Astrocyte (in vitro differentiated cells and primary cell): ENCODE results near the gene PIP4K2C. TPM values are rescaled to one million over a fixed set of nuclear protein-coding genes. Genes with fewer than 3 reads are reported as not detected.

Experiments
- DNase-seq: peaks from one replicate; pipeline ENCODE4 v3.0.0-alpha.2; 2010; ENCODE audit warnings: low read depth
- FAIRE-seq: peaks from 2 replicates; lab custom pipeline; 2011; peaks lifted over from hg19 to GRCh38; lab: Jason Lieb, UNC
- H2AFZ ChIP-seq: 2 replicates; pipeline ENCODE4 v1.6.0; 2012; ENCODE audit warnings: low read depth, low read length, inconsistent platforms
- H3K27ac ChIP-seq: 2 replicates; pipeline ENCODE4 v1.5.1; 2011; ENCODE audit warnings: low read depth, low read length, inconsistent platforms
- H3K27me3 ChIP-seq: 2 replicates; pipeline ENCODE4 v1.6.0; 2011; ENCODE audit warnings: low read length, inconsistent platforms; ENCODE audit not compliant: insufficient read depth
- H3K36me3 ChIP-seq: 2 replicates; pipeline ENCODE4 v1.5.1; 2011; ENCODE audit warnings: low read length, inconsistent platforms; ENCODE audit not compliant: insufficient read depth
- H3K4me1 ChIP-seq: 2 replicates; pipeline ENCODE4 v1.5.1; 2011; ENCODE audit warnings: low read length, inconsistent platforms; ENCODE audit not compliant: insufficient read depth
- H3K4me2 ChIP-seq: 2 replicates; pipeline ENCODE4 v1.6.0; 2012; ENCODE audit warnings: low read length, inconsistent platforms
- H3K4me3 ChIP-seq: 2 replicates; pipeline ENCODE4 v1.5.1; 2011; ENCODE audit warnings: low read depth, mild to moderate bottlenecking, low read length, inconsistent platforms; ENCODE audit not compliant: insufficient read depth
- H3K79me2 ChIP-seq: 2 replicates; pipeline ENCODE4 v1.6.0; 2012; ENCODE audit warnings: mild to moderate bottlenecking, low read length, inconsistent platforms; ENCODE audit not compliant: insufficient read depth
- H3K9ac ChIP-seq: 2 replicates; pipeline ENCODE4 v1.6.0; 2012; ENCODE audit warnings: mild to moderate bottlenecking, low read length, inconsistent platforms
- H3K9me3 ChIP-seq: 2 replicates; pipeline ENCODE4 v1.5.1; 2012; ENCODE audit warnings: low read depth, mild to moderate bottlenecking, low read length, inconsistent platforms; ENCODE audit not compliant: insufficient read depth
- H4K20me1 ChIP-seq: 2 replicates; pipeline ENCODE4 v1.6.0; 2012; ENCODE audit warnings: low read length, inconsistent platforms; ENCODE audit not compliant: insufficient read depth
- H3K27ac Mint-ChIP-seq: one replicate; pipeline ENCODE4 v1.8.0; 2021; ENCODE audit warnings: mild to moderate bottlenecking, mixed read lengths; ENCODE audit not compliant: unreplicated experiment
- H3K27me3 Mint-ChIP-seq: one replicate; pipeline ENCODE4 v1.8.0; 2021; ENCODE audit warnings: low read depth, mixed read lengths; ENCODE audit not compliant: unreplicated experiment
- H3K36me3 Mint-ChIP-seq: one replicate; pipeline ENCODE4 v1.8.0; 2021; ENCODE audit warnings: low read depth, mixed read lengths; ENCODE audit not compliant: unreplicated experiment
- H3K4me1 Mint-ChIP-seq: one replicate; pipeline ENCODE4 v1.8.0; 2021; ENCODE audit warnings: low read depth, mixed read lengths; ENCODE audit not compliant: unreplicated experiment
- H3K4me3 Mint-ChIP-seq: one replicate; pipeline ENCODE4 v1.8.0; 2021; ENCODE audit warnings: mild to moderate bottlenecking, moderate library complexity, mixed read lengths; ENCODE audit not compliant: unreplicated experiment
- H3K9me3 Mint-ChIP-seq: one replicate; pipeline ENCODE4 v1.8.0; 2021; ENCODE audit warnings: mild to moderate bottlenecking, mixed read lengths; ENCODE audit not compliant: unreplicated experiment
- CTCF ChIP-seq: IDR thresholded peaks from 2 replicates; pipeline ENCODE4 v1.5.1; 2011; ENCODE audit warnings: low read depth, mild to moderate bottlenecking, inconsistent platforms, low read length, moderate library complexity; ENCODE audit not compliant: insufficient read depth
- EZH2 ChIP-seq: IDR thresholded peaks from 2 replicates; pipeline ENCODE4 v1.6.1; 2012; ENCODE audit warnings: mild to moderate bottlenecking, low read length, inconsistent platforms; ENCODE audit not compliant: insufficient read depth
- total RNA-seq: library from RNA; stranded (reverse); gene quantifications from 2 replicates; pipeline ENCODE4 v1.2.1, GENCODE V29; 2021

PIP4K2C gene
- total RNA-seq, 1 donor from 2014 or later: 43.3 TPM

GRCh38 chr12:57637364-57637763, 46.4 kb downstream of the PIP4K2C start:
- H3K27me3 Mint-ChIP-seq: peaks cover 37% of the 10 kb centered on the region
- Histone ChIP-seq H3K4me3 (no peak overlapping the region), H3K27me3 (peaks cover 13% of the 10 kb centered on the region), H3K9me3 (no peaks in the 10 kb centered on the region), H3K9ac (no peak overlapping the region), H3K79me2 (no peaks in the 10 kb centered on the region), H3K4me2 (no peak overlapping the region), H2AFZ (no peak overlapping the region), H3K36me3 (no peaks in the 10 kb centered on the region), H4K20me1 (no peaks in the 10 kb centered on the region), H3K27ac (no peak overlapping the region), H3K4me1 (peaks cover under 1% of the 10 kb centered on the region)
- no peak overlapping the region for H3K4me3 Mint-ChIP-seq
- FAIRE-seq (no peak), DNase-seq (no peak)
- H3K9me3 Mint-ChIP-seq: peaks cover 7% of the 10 kb centered on the region
- no peak overlapping the region for H3K27ac Mint-ChIP-seq
- H3K36me3 Mint-ChIP-seq: no peaks in the 10 kb centered on the region
- TF ChIP-seq CTCF (no peak), EZH2 (no peak)
- no peaks in the 10 kb centered on the region for H3K4me1 Mint-ChIP-seq

- Histone ChIP-seq H3K4me2 (no peak overlapping the region), H3K79me2 (no peaks in the 10 kb centered on the region), H3K4me1 (no peaks in the 10 kb centered on the region), H3K36me3 (no peaks in the 10 kb centered on the region), H2AFZ (no peak overlapping the region), H3K9ac (no peak overlapping the region), H3K9me3 (no peaks in the 10 kb centered on the region), H4K20me1 (no peaks in the 10 kb centered on the region), H3K27ac (no peak overlapping the region), H3K4me3 (no peak overlapping the region), H3K27me3 (peaks cover 12% of the 10 kb centered on the region)
- Mint-ChIP-seq H3K36me3 (no peaks in the 10 kb centered on the region), H3K9me3 (peaks cover 7% of the 10 kb centered on the region), H3K27me3 (peaks cover 37% of the 10 kb centered on the region), H3K4me1 (no peaks in the 10 kb centered on the region), H3K27ac (no peak overlapping the region), H3K4me3 (no peak overlapping the region)
- no peak for DNase-seq
- TF ChIP-seq EZH2 (no peak), CTCF (no peak)
- FAIRE-seq: no peak
Observed at GRCh38 chr12:57638096-57638495, 47.1 kb downstream of the PIP4K2C start.

GRCh38 chr12:57640175-57641042, 49.4 kb downstream of the PIP4K2C start:
- Histone ChIP-seq H3K27ac (no peak overlapping the region), H3K4me3 (no peak overlapping the region), H3K4me1 (no peaks in the 10 kb centered on the region), H3K36me3 (no peaks in the 10 kb centered on the region), H2AFZ (no peak overlapping the region), H4K20me1 (no peaks in the 10 kb centered on the region), H3K9me3 (no peaks in the 10 kb centered on the region), H3K27me3 (peaks cover 12% of the 10 kb centered on the region), H3K9ac (no peak overlapping the region), H3K4me2 (no peak overlapping the region), H3K79me2 (no peaks in the 10 kb centered on the region)
- Mint-ChIP-seq H3K9me3 (peaks cover 11% of the 10 kb centered on the region), H3K36me3 (no peaks in the 10 kb centered on the region), H3K4me3 (no peak overlapping the region), H3K27ac (no peak overlapping the region), H3K4me1 (no peaks in the 10 kb centered on the region), H3K27me3 (peaks cover 23% of the 10 kb centered on the region)
- DNase-seq: no peak
- no peak for FAIRE-seq
- no peak for TF ChIP-seq EZH2
- TF ChIP-seq CTCF: no peak
